Transverse colon (tissue), 4 donors: ENCODE results near the gene HOXA6. TPM values are rescaled to one million over a fixed set of nuclear protein-coding genes. Genes with fewer than 3 reads are reported as not detected.

Experiments
- DNase-seq: peaks from one replicate; pipeline ENCODE4 v3.0.0-alpha.2; 2019
- H3K27ac ChIP-seq, 4 donors: fragments of 200-600 bp; sonication (generic); 2 replicates each; pipeline ENCODE4 v1.5.1; 2016 to 2018; ENCODE audit warnings: inconsistent platforms in 4 of 4
- H3K27me3 ChIP-seq: fragments of 200-600 bp; sonication (generic); 2 replicates; pipeline ENCODE4 v1.5.1; 2017; ENCODE audit warnings: inconsistent platforms
- H3K36me3 ChIP-seq, 4 donors: fragments of 200-600 bp; sonication (generic); 2 replicates each; pipeline ENCODE4 v1.5.1; 2017 to 2019; ENCODE audit warnings: inconsistent platforms in 4 of 4
- H3K4me1 ChIP-seq, 4 donors: fragments of 200-600 bp; sonication (generic); 2 replicates each; pipeline ENCODE4 v1.5.1; 2017 to 2020; ENCODE audit warnings: inconsistent platforms in 4 of 4
- H3K4me3 ChIP-seq, 4 donors: fragments of 200-600 bp; sonication (generic); 1 replicate in 1 of 4; 2 replicates in 3 of 4; pipeline versions ENCODE4 v1.5.1 to v1.6.1; 2017 to 2019; ENCODE audit warnings: inconsistent platforms in 4 of 4
- H3K9me3 ChIP-seq, 2 donors: fragments of 200-600 bp; sonication (generic); 2 replicates each; pipeline ENCODE4 v1.5.1; 2017 to 2019; ENCODE audit warnings: inconsistent platforms in 2 of 2
- CTCF ChIP-seq, 5 experiments: fragments of 200-600 bp in 3 of 5; fragments of 450-650 bp in 2 of 5; sonication (generic) in 3 of 5; IDR thresholded peaks; 1 replicate in 2 of 5; 2 replicates in 3 of 5; pipeline ENCODE4 v1.5.1; 2016 to 2017; ENCODE audit warnings: antibody characterized with exemption in 5 of 5, inconsistent platforms in 3 of 5, mild to moderate bottlenecking in 2 of 5, moderate library complexity in 1 of 5
- EP300 ChIP-seq: sonication (generic); formaldehyde crosslinking; IDR thresholded peaks from one replicate; pipeline ENCODE4 v1.6.1; 2017; ENCODE audit warnings: antibody characterized with exemption, low read depth
- POLR2A ChIP-seq: fragments of 450-650 bp; IDR thresholded peaks from one replicate; pipeline ENCODE4 v1.6.1; 2016; ENCODE audit warnings: antibody characterized with exemption, mild to moderate bottlenecking, moderate library complexity
- POLR2AphosphoS5 ChIP-seq, 3 donors: sonication (generic); formaldehyde crosslinking; IDR thresholded peaks; one replicate each; pipeline ENCODE4 v1.6.1; 2016; ENCODE audit warnings: antibody characterized with exemption in 3 of 3
- WGBS, 2 donors: methylation state at CpG; one replicate each; pipeline ENCODE4 v1.1.5; 2018; ENCODE audit warnings: low coverage in 1 of 2; 5-methylcytosine and 5-hydroxymethylcytosine counted together
- in situ Hi-C, 4 donors: fragments of 200-750 bp; cut with MboI; loops; one replicate each; pipeline versions ENCODE4 v1.15.0 to v1.15.1; 2017; ENCODE audit warnings: low sequenced_read_pairs in 3 of 4, low pct_ligation_motif_present in 1 of 4, low pct_unique_long_range_greater_than_20kb in 1 of 4
- intact Hi-C: fragments of 100-400 bp; cut with DNase I; formaldehyde crosslinking; loops from one replicate; pipeline ENCODE4 v1.15.1; 2023; ENCODE audit warnings: low total_unique reads
- total RNA-seq, 4 donors: library from RNA; depleted of rRNA; stranded (reverse); fragments of >200 nt; gene quantifications; one replicate each; pipeline ENCODE4 v1.1.0, GENCODE V29; 2016

HOXA6 gene
- total RNA-seq, 4 donors from 2014 or later: 12.9 to 27.8 (median 17.3) TPM

- 35 to 39% methylated on average over 10 to 29 of the region's 29 CpGs for WGBS, 2 donors
- Histone ChIP-seq H3K36me3 (no peaks in the 10 kb centered on the region), H3K27ac (peak overlapping the region; percentile 95 to 99 (median 98)), H3K9me3 (no peaks in the 10 kb centered on the region), H3K4me1 (peaks cover 0 to 64% (median 57%) of the 10 kb centered on the region in 4 donors), H3K4me3 (peak overlapping the region; percentile 33 to 77 (median 46)), H3K27me3 (peaks cover 6% of the 10 kb centered on the region)
- TF ChIP-seq CTCF (IDR thresholded peaks at IDR 0.05) (no peak), POLR2A (no peak), EP300 (no peak), POLR2AphosphoS5 (IDR thresholded peaks at IDR 0.05) (no peak)
- DNase-seq: no peak
- in situ Hi-C loops: loop anchor here (5.0 to 10.0 kb wide), 2 partner anchors 285 to 288 kb away; no protein-coding TSS in a partner anchor
- intact Hi-C loops: no loop called here
These were observed 5.0 kb downstream of the HOXA6 start for GRCh38 chr7:27142580-27143022.

GRCh38 chr7:27141923-27142579 lies 5.5 kb downstream of the HOXA6 start:
- intact Hi-C loops: no loop called here
- H3K27me3 ChIP-seq: peaks cover 4% of the 10 kb centered on the region

GRCh38 chr7:27141137-27141922 lies 6.2 kb downstream of the HOXA6 start:
- 31 to 48% methylated on average over 10 to 18 of the region's 18 CpGs for WGBS, 2 donors
- no peak for DNase-seq
- Histone ChIP-seq H3K27me3 (no peaks in the 10 kb centered on the region), H3K36me3 (no peaks in the 10 kb centered on the region), H3K4me3 (peak overlapping the region in 3 of 4 donors; percentile 33 to 77 (median 57)), H3K27ac (peak overlapping the region; percentile 95 to 99 (median 98)), H3K4me1 (peaks cover 11 to 64% (median 57%) of the 10 kb centered on the region in 4 donors), H3K9me3 (no peaks in the 10 kb centered on the region)
- TF ChIP-seq POLR2AphosphoS5 (IDR thresholded peaks at IDR 0.05) (peak in 1 of 3 donors; percentile 21), EP300 (no peak)
- intact Hi-C loops: no loop called here
- in situ Hi-C loops: loop anchor here (5.0 to 10.0 kb wide), 2 partner anchors 284 to 287 kb away; no protein-coding TSS in a partner anchor

More at GRCh38 chr7:27141923-27142579, 5.5 kb downstream of the HOXA6 start:
- Histone ChIP-seq H3K9me3 (no peaks in the 10 kb centered on the region), H3K4me3 (peak overlapping the region; percentile 33 to 77 (median 46)), H3K4me1 (peaks cover 5 to 64% (median 57%) of the 10 kb centered on the region in 4 donors), H3K36me3 (no peaks in the 10 kb centered on the region), H3K27ac (peak overlapping the region; percentile 95 to 99 (median 98))
- in situ Hi-C loops: loop anchor here (5.0 to 10.0 kb wide), 2 partner anchors 285 to 287 kb away; no protein-coding TSS in a partner anchor
- peak; percentile 37 for DNase-seq
- WGBS, 2 donors: 38% methylated on average over 14 to 30 of the region's 30 CpGs
- TF ChIP-seq EP300 (no peak), CTCF (IDR thresholded peaks at IDR 0.05) (peak in 2 of 5 experiments; percentile 38 to 39)

- Histone ChIP-seq H3K36me3 (no peaks in the 10 kb centered on the region), H3K4me1 (peaks cover 18 to 64% (median 59%) of the 10 kb centered on the region in 4 donors), H3K27ac (peak overlapping the region; percentile 95 to 99 (median 98)), H3K4me3 (peak overlapping the region in 3 of 4 donors; percentile 39 to 77 (median 53)), H3K27me3 (no peaks in the 10 kb centered on the region), H3K9me3 (no peaks in the 10 kb centered on the region)
- DNase-seq: peak; percentile 68
- 43 to 46% methylated on average over 12 to 15 of the region's 15 CpGs for WGBS, 2 donors
- intact Hi-C loops: no loop called here
- in situ Hi-C loops: loop anchor here (5.0 to 10.0 kb wide), 2 partner anchors 283 to 285 kb away; no protein-coding TSS in a partner anchor
- TF ChIP-seq EP300 (no peak), POLR2AphosphoS5 (IDR thresholded peaks at IDR 0.05) (peak; percentile 74 to 91 (median 90)), CTCF (IDR thresholded peaks at IDR 0.05) (no peak), POLR2A (peak; percentile 84)
These were observed 7.3 kb downstream of the HOXA6 start for GRCh38 chr7:27140126-27140857.
